Right lobe of liver (tissue), 6 donors: Measurements from ENCODE around the gene ISYNA1. TPM values are rescaled to one million over a fixed set of nuclear protein-coding genes. Genes with fewer than 3 reads are reported as not detected.

Source experiments
- ATAC-seq, 4 donors: fragments of 200-7000 bp; cut with Tn5 transposase; one replicate each; pipeline ENCODE4 v1.9.1; 2020; ENCODE audit warnings: mild to moderate bottlenecking in 4 of 4, moderate library complexity in 4 of 4
- DNase-seq, 3 donors: peaks; one replicate each; pipeline ENCODE4 v3.0.0-alpha.2; 2020
- H3K27ac ChIP-seq, 3 donors: fragments of 200-600 bp; one replicate each; pipeline ENCODE4 v1.8.0; 2022
- H3K27me3 ChIP-seq, 2 donors: fragments of 200-600 bp; one replicate each; pipeline ENCODE4 v1.8.0; 2022
- H3K36me3 ChIP-seq, 4 donors: fragments of 200-600 bp; sonication (generic) in 1 of 4; one replicate each; pipeline versions ENCODE4 v1.5.1 to v1.8.0; 2017 to 2022; ENCODE audit warnings: control low read depth in 1 of 4
- H3K4me1 ChIP-seq, 4 donors: fragments of 200-600 bp; sonication (generic) in 1 of 4; one replicate each; pipeline versions ENCODE4 v1.5.1 to v1.8.0; 2017 to 2022; ENCODE audit warnings: control low read depth in 1 of 4
- H3K4me3 ChIP-seq, 3 donors: fragments of 200-600 bp; one replicate each; pipeline ENCODE4 v1.8.0; 2022
- H3K9me3 ChIP-seq, 4 donors: fragments of 200-600 bp; sonication (generic) in 1 of 4; one replicate each; pipeline versions ENCODE4 v1.5.1 to v1.8.0; 2017 to 2022; ENCODE audit warnings: control low read depth in 1 of 4
- POLR2A ChIP-seq: fragments of 450-650 bp; IDR thresholded peaks from one replicate; pipeline ENCODE4 v1.6.1; 2017; ENCODE audit warnings: antibody characterized with exemption, mild to moderate bottlenecking
- WGBS: methylation state at CpG from one replicate; pipeline ENCODE4 v1.1.6; 2018; ENCODE audit warnings: low coverage, low lambda C conversion rate; ENCODE audit not compliant: insufficient coverage; ENCODE audit errors: missing lambda C conversion rate; 5-methylcytosine and 5-hydroxymethylcytosine counted together
- intact Hi-C, 2 donors: fragments of 100-400 bp; cut with DNase I; formaldehyde crosslinking; loops; one replicate each; pipeline versions ENCODE4 v1.11.2 to v1.14.1; 2022
- long read RNA-seq: library from polyadenylated mRNA; unstranded; transcript quantifications from one replicate; pipeline ENCODE4 v2.0.0, GENCODE V29; 2019
- total RNA-seq, 6 experiments: library from RNA; depleted of rRNA in 2 of 6; stranded (reverse); fragments of >200 nt in 2 of 6; fragmentation: NEBNext Ultra II Directional in 3 of 6; extraction: Animal tissue kit (Norgen Biotek cat#: 25700) in 3 of 6; gene quantifications; one replicate each; pipeline versions ENCODE4 v1.1.0 to v1.2.4, GENCODE V29; 2016 to 2023
- TF ChIP-seq, protein P1 (sequence below), 4 donors: fragments of 200-600 bp in 3 of 4; fragments of 450-650 bp in 1 of 4; IDR thresholded peaks; one replicate each; pipeline versions ENCODE4 v1.5.1 to v1.8.0; 2016 to 2022; ENCODE audit warnings: antibody characterized with exemption in 4 of 4, mild to moderate bottlenecking in 2 of 4
- donor health status: DM: no; HTN: yes; CAD: no.
- donor health status: DM: no; HTN: no; CAD: no.
- donor health status: DM: no; HTN: no; CAD: no.
- donor health status: DM: no; HTN: yes; CAD: no.
- donor health status: DM: no; HTN: yes; CAD: no.

The ISYNA1 gene
- total RNA-seq = 1 to 10 TPM; 6.5 to 8.3 (median 7.8) TPM
- long read RNA-seq, partial matches to known transcripts = 1 of 5 reads
- long read RNA-seq, other reads (novel, unspliced or antisense) = 0 of 5 reads

GRCh38 chr19:18437491-18438330, at the start of gene ISYNA1:
ISYNA1 (minus strand) TSS chr19:18438133; CDS start chr19:18437979, 154 bp downstream.
- WGBS = 4% methylated on average over 6 of the region's 99 CpGs
- no peaks in the 10 kb centered on the region for H3K27me3 ChIP-seq
- H3K4me3 ChIP-seq = peak within 1 kb of the TSS; percentile 40 to 46 (median 41)
- H3K36me3 ChIP-seq = no peaks in the 10 kb centered on the region
- ATAC-seq = peak; percentile 4 to 35 (median 26)
- peak within 1 kb of the TSS in 1 of 3 donors; percentile 51 for H3K27ac ChIP-seq
- peaks cover 0 to 26% (median 6%) of the 10 kb centered on the region in 4 donors for H3K4me1 ChIP-seq
- H3K9me3 ChIP-seq = no peaks in the 10 kb centered on the region
- TF ChIP-seq, protein P1, sequence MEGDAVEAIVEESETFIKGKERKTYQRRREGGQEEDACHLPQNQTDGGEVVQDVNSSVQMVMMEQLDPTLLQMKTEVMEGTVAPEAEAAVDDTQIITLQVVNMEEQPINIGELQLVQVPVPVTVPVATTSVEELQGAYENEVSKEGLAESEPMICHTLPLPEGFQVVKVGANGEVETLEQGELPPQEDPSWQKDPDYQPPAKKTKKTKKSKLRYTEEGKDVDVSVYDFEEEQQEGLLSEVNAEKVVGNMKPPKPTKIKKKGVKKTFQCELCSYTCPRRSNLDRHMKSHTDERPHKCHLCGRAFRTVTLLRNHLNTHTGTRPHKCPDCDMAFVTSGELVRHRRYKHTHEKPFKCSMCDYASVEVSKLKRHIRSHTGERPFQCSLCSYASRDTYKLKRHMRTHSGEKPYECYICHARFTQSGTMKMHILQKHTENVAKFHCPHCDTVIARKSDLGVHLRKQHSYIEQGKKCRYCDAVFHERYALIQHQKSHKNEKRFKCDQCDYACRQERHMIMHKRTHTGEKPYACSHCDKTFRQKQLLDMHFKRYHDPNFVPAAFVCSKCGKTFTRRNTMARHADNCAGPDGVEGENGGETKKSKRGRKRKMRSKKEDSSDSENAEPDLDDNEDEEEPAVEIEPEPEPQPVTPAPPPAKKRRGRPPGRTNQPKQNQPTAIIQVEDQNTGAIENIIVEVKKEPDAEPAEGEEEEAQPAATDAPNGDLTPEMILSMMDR (IDR thresholded peaks at IDR 0.05) = no peak
- TF ChIP-seq POLR2A = no peak
- DNase-seq = no peak
- intact Hi-C loops = no loop called here

DNA sequence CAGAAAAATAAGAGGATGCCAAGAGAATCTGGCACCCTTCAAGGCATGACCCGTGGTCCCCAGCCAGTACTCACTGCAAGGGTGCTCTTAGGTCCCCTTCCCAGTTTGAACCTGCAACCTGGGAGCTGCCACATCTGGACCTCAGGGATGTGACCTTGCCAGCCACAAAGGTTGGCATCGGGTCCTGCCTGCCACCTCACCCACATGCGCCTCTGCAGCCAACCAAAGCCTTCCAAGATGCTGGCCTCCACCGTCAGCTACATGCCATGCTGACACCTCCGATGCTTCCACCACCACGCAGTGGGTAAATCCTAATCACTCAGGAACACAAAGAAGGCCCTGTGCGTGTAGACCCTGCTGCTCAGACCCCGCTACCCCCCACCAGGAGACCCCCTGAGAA, 48.8 kb upstream of the ISYNA1 start:
- no peak for TF ChIP-seq POLR2A
- TF ChIP-seq, protein P1 (IDR thresholded peaks at IDR 0.05) = no peak
- intact Hi-C loops = no loop called here
- Histone ChIP-seq H3K4me1 (peaks cover 4 to 30% (median 18%) of the 10 kb centered on the region in 4 donors), H3K27me3 (no peaks in the 10 kb centered on the region), H3K4me3 (no peak overlapping the region), H3K36me3 (no peaks in the 10 kb centered on the region), H3K27ac (no peak overlapping the region), H3K9me3 (no peaks in the 10 kb centered on the region)
- no peak for ATAC-seq
- no CpG with 5 or more reads among the region's 8 CpGs for WGBS
- DNase-seq = no peak

DNA sequence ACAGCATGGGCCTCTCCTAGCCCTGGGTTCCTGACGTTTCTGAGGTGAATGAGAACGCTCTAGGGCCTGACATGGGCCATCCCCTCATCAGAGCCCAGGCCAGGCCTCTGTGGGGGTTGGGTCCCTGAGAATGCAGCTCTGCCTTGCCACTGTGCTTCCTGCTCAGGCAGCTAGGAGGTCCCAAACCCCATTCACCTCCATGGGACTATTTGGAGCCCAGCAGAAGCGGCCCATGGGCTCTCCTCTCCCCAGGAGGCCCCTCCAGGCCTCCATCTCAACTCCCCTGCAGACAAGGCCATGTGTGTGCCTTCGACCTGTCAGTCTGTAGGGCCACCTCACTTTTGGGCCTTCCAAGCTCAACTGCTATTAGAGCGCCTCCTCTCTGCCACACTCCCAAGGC, 47.1 kb upstream of the ISYNA1 start:
- no peak for TF ChIP-seq POLR2A
- TF ChIP-seq, protein P1 (IDR thresholded peaks at IDR 0.05) = no peak
- Histone ChIP-seq H3K4me3 (no peak overlapping the region), H3K27ac (no peak overlapping the region), H3K36me3 (no peaks in the 10 kb centered on the region), H3K4me1 (peaks cover 4 to 42% (median 22%) of the 10 kb centered on the region in 4 donors), H3K9me3 (no peaks in the 10 kb centered on the region), H3K27me3 (no peaks in the 10 kb centered on the region)
- intact Hi-C loops = no loop called here
- DNase-seq = no peak
- no peak for ATAC-seq
- 93% methylated on average over 3 of the region's 5 CpGs for WGBS

- TF ChIP-seq POLR2A = no peak
- TF ChIP-seq, protein P1 (IDR thresholded peaks at IDR 0.05) = no peak
- 5% methylated on average over 4 of the region's 12 CpGs for WGBS
- Histone ChIP-seq H3K4me1 (peaks cover 2 to 45% (median 24%) of the 10 kb centered on the region in 4 donors), H3K9me3 (no peaks in the 10 kb centered on the region), H3K36me3 (no peaks in the 10 kb centered on the region), H3K27ac (no peak overlapping the region), H3K27me3 (no peaks in the 10 kb centered on the region), H3K4me3 (no peak overlapping the region)
- intact Hi-C loops = no loop called here
- ATAC-seq = no peak
- no peak for DNase-seq
Observed at GRCh38 chr19:18483119-18483890, 45.4 kb upstream of the ISYNA1 start.
